Immature natural killer cell (primary cell): ENCODE data around the gene MAST1. TPM values are rescaled to one million over a fixed set of nuclear protein-coding genes. Genes with fewer than 3 reads are reported as not detected.

Source experiments
- DNase-seq, 3 donors: peaks; one replicate each; pipeline ENCODE4 v3.0.0; 2022; ENCODE audit warnings: mixed read lengths in 1 of 3
- H3K27ac Mint-ChIP-seq, 6 donors: one replicate each; pipeline ENCODE4 v1.8.0; 2020; ENCODE audit warnings: mixed read lengths in 6 of 6, mild to moderate bottlenecking in 5 of 6, inconsistent platforms in 4 of 6, moderate library complexity in 3 of 6
- H3K27me3 Mint-ChIP-seq, 3 donors: one replicate each; pipeline ENCODE4 v1.8.0; 2020 to 2021; ENCODE audit warnings: low read depth in 3 of 3, mild to moderate bottlenecking in 3 of 3, mixed read lengths in 3 of 3, moderate library complexity in 3 of 3, inconsistent platforms in 1 of 3
- H3K36me3 Mint-ChIP-seq, 3 donors: one replicate each; pipeline ENCODE4 v1.8.0; 2020; ENCODE audit warnings: mixed read lengths in 3 of 3, inconsistent platforms in 2 of 3, mild to moderate bottlenecking in 2 of 3
- H3K4me1 Mint-ChIP-seq, 2 donors: one replicate each; pipeline ENCODE4 v1.8.0; 2020; ENCODE audit warnings: inconsistent platforms in 2 of 2, mild to moderate bottlenecking in 2 of 2, mixed read lengths in 2 of 2, moderate library complexity in 1 of 2
- H3K4me3 Mint-ChIP-seq, 5 donors: one replicate each; pipeline ENCODE4 v1.8.0; 2020; ENCODE audit warnings: mild to moderate bottlenecking in 5 of 5, mixed read lengths in 5 of 5, inconsistent platforms in 3 of 5, moderate library complexity in 3 of 5
- H3K9me3 Mint-ChIP-seq, 6 donors: one replicate each; pipeline ENCODE4 v1.8.0; 2020; ENCODE audit warnings: mild to moderate bottlenecking in 6 of 6, mixed read lengths in 6 of 6, inconsistent platforms in 4 of 6, moderate library complexity in 3 of 6
- polyA plus RNA-seq, 3 donors: library from polyadenylated mRNA; unstranded; fragments of 300-500 nt; fragmentation: Illumina TruSeq; gene quantifications; one replicate each; pipeline ENCODE4 v1.2.3, GENCODE V29; 2021

Gene MAST1
- polyA plus RNA-seq, 3 donors from 2014 or later, result 0.28 TPM; not detected in 1

GRCh38 chr19:12864143-12864542 lies 25.8 kb downstream of the MAST1 start:
- Mint-ChIP-seq H3K4me3 (no peak overlapping the region), H3K9me3 (no peaks in the 10 kb centered on the region), H3K4me1 (peaks cover 6 to 9% of the 10 kb centered on the region in 2 donors), H3K27me3 (peaks cover 5 to 10% (median 5%) of the 10 kb centered on the region in 3 donors), H3K36me3 (no peaks in the 10 kb centered on the region), H3K27ac (no peak overlapping the region)
- DNase-seq, result no peak

GRCh38 chr19:12864721-12865715 lies 26.7 kb downstream of the MAST1 start:
- Mint-ChIP-seq H3K27ac (no peak overlapping the region), H3K4me3 (peak overlapping the region in 1 of 5 donors; percentile 18), H3K27me3 (peaks cover 5 to 10% (median 5%) of the 10 kb centered on the region in 3 donors), H3K36me3 (no peaks in the 10 kb centered on the region), H3K4me1 (peaks cover 6 to 9% of the 10 kb centered on the region in 2 donors), H3K9me3 (no peaks in the 10 kb centered on the region)
- DNase-seq, result no peak

GRCh38 chr19:12865746-12866415 lies 27.6 kb downstream of the MAST1 start:
- peaks cover 5 to 10% (median 5%) of the 10 kb centered on the region in 3 donors for H3K27me3 Mint-ChIP-seq
- H3K27ac Mint-ChIP-seq, result peak overlapping the region in 1 of 6 donors; percentile 24
- H3K4me3 Mint-ChIP-seq, result peak overlapping the region in 2 of 5 donors; percentile 56 to 70
- H3K9me3 Mint-ChIP-seq, result no peaks in the 10 kb centered on the region
- no peaks in the 10 kb centered on the region for H3K36me3 Mint-ChIP-seq
- DNase-seq, result no peak
- peaks cover 6 to 9% of the 10 kb centered on the region in 2 donors for H3K4me1 Mint-ChIP-seq

- Mint-ChIP-seq H3K4me3 (peak overlapping the region; percentile 76 to 83 (median 77)), H3K9me3 (no peaks in the 10 kb centered on the region), H3K27ac (peak overlapping the region in 2 of 6 donors; percentile 24 to 56), H3K36me3 (no peaks in the 10 kb centered on the region), H3K4me1 (peaks cover 6 to 9% of the 10 kb centered on the region in 2 donors), H3K27me3 (peaks cover 4 to 7% (median 5%) of the 10 kb centered on the region in 3 donors)
- DNase-seq, result no peak
Measured at GRCh38 chr19:12866416-12867119, 28.3 kb downstream of the MAST1 start.

- Mint-ChIP-seq H3K36me3 (peaks cover 4 to 6% (median 6%) of the 10 kb centered on the region in 3 donors), H3K27me3 (peaks cover 3 to 9% (median 7%) of the 10 kb centered on the region in 3 donors), H3K27ac (peak overlapping the region in 2 of 6 donors; percentile 14 to 56), H3K4me3 (peak overlapping the region; percentile 76 to 83 (median 77)), H3K4me1 (peaks cover 11 to 14% of the 10 kb centered on the region in 2 donors), H3K9me3 (no peaks in the 10 kb centered on the region)
- peak; percentile 66 to 73 (median 69) for DNase-seq
Measured at GRCh38 chr19:12867120-12868099, 29.1 kb downstream of the MAST1 start.

GRCh38 chr19:12868540-12869112 lies 30.3 kb downstream of the MAST1 start:
- peaks cover 4 to 10% (median 6%) of the 10 kb centered on the region in 3 donors for H3K36me3 Mint-ChIP-seq
- no peaks in the 10 kb centered on the region for H3K9me3 Mint-ChIP-seq
- no peak overlapping the region for H3K27ac Mint-ChIP-seq
- H3K4me3 Mint-ChIP-seq, result peak overlapping the region in 3 of 5 donors; percentile 22 to 83 (median 59)
- H3K4me1 Mint-ChIP-seq, result peaks cover 11 to 14% of the 10 kb centered on the region in 2 donors
- H3K27me3 Mint-ChIP-seq, result peaks cover 3 to 12% (median 5%) of the 10 kb centered on the region in 3 donors
- DNase-seq, result no peak

- H3K36me3 Mint-ChIP-seq, result peaks cover 9 to 15% (median 10%) of the 10 kb centered on the region in 3 donors
- H3K4me3 Mint-ChIP-seq, result no peak overlapping the region
- H3K27me3 Mint-ChIP-seq, result peaks cover 0 to 10% (median 3%) of the 10 kb centered on the region in 3 donors
- H3K9me3 Mint-ChIP-seq, result no peaks in the 10 kb centered on the region
- H3K4me1 Mint-ChIP-seq, result peaks cover 9 to 14% of the 10 kb centered on the region in 2 donors
- no peak for DNase-seq
- no peak overlapping the region for H3K27ac Mint-ChIP-seq
Measured at GRCh38 chr19:12871681-12872080, 33.4 kb downstream of the MAST1 start.

- peaks cover 6 to 9% of the 10 kb centered on the region in 2 donors for H3K4me1 Mint-ChIP-seq
- H3K9me3 Mint-ChIP-seq, result no peaks in the 10 kb centered on the region
- H3K36me3 Mint-ChIP-seq, result peaks cover 9 to 15% (median 10%) of the 10 kb centered on the region in 3 donors
- peaks cover 0 to 7% (median under 1%) of the 10 kb centered on the region in 3 donors for H3K27me3 Mint-ChIP-seq
- H3K27ac Mint-ChIP-seq, result peak overlapping the region in 1 of 6 donors; percentile 21
- DNase-seq, result no peak
- no peak overlapping the region for H3K4me3 Mint-ChIP-seq
Measured at GRCh38 chr19:12872255-12872654, 33.9 kb downstream of the MAST1 start.

- peaks cover 10 to 19% (median 12%) of the 10 kb centered on the region in 3 donors for H3K36me3 Mint-ChIP-seq
- DNase-seq, result peak; percentile 48 to 54 (median 48)
- H3K4me1 Mint-ChIP-seq, result peaks cover 3 to 7% of the 10 kb centered on the region in 2 donors
- H3K27ac Mint-ChIP-seq, result peak overlapping the region in 1 of 6 donors; percentile 28
- H3K4me3 Mint-ChIP-seq, result peak overlapping the region in 2 of 5 donors; percentile 42 to 50
- H3K9me3 Mint-ChIP-seq, result no peaks in the 10 kb centered on the region
- peaks cover 0 to 7% (median 0%) of the 10 kb centered on the region in 3 donors for H3K27me3 Mint-ChIP-seq
Measured at GRCh38 chr19:12872941-12873890, 34.9 kb downstream of the MAST1 start.

- Mint-ChIP-seq H3K4me1 (peaks cover 2 to 7% of the 10 kb centered on the region in 2 donors), H3K27me3 (peaks cover 0 to 7% (median 2%) of the 10 kb centered on the region in 3 donors), H3K4me3 (peak overlapping the region in 1 of 5 donors; percentile 42), H3K36me3 (peaks cover 10 to 21% (median 16%) of the 10 kb centered on the region in 3 donors), H3K27ac (no peak overlapping the region), H3K9me3 (no peaks in the 10 kb centered on the region)
- no peak for DNase-seq
Measured at GRCh38 chr19:12873891-12874745, 35.8 kb downstream of the MAST1 start.
